KBM-7 (cell line): ENCODE measurements around the gene HHEX.
A peak's percentile ranks its signal among the peaks of the same experiment; 100 is the strongest.
"Not testable (repeated sequence)": the region's sequence is repeated elsewhere in the genome, so short reads cannot be mapped to it uniquely, and the experiment has no call there.

ENCODE experiments used
- DNase-seq: peaks from one replicate; pipeline ENCODE4 v3.0.0-alpha.2; 2015
- in situ Hi-C: fragments of 300-500 bp; cut with MboI; formaldehyde crosslinking; loops from 2 replicates; pipeline ENCODE4 v1.14.3; 2020; ENCODE audit warnings: low sequenced_read_pairs, low pct_unique_long_range_greater_than_20kb, mixed read lengths

The HHEX gene

DNA sequence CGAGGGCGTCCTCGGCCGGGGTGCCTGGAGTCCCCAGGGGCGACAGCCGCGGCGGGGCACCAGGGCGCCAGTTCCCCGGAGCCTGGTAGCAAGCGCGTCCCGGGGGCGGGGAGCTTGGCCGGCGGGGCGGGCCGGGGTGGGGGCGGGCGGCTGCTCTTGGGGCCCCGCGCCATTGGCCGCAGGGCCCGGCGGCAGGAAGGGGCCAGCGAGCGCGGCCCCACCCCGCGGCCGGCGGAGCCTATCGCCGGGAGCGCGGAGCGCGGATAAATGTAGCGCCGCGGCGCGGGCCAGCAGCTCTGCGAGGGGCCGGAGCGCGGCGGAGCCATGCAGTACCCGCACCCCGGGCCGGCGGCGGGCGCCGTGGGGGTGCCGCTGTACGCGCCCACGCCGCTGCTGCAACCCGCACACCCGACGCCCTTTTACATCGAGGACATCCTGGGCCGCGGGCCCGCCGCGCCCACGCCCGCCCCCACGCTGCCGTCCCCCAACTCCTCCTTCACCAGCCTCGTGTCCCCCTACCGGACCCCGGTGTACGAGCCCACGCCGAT lies at the start of gene HHEX:
TSS of gene HHEX (plus strand) at position 293 of the 548 bp plus-strand sequence. CDS start at position 325, 32 bp downstream.
- in situ Hi-C loops = no loop called here
- peak; percentile 64 for DNase-seq

DNA sequence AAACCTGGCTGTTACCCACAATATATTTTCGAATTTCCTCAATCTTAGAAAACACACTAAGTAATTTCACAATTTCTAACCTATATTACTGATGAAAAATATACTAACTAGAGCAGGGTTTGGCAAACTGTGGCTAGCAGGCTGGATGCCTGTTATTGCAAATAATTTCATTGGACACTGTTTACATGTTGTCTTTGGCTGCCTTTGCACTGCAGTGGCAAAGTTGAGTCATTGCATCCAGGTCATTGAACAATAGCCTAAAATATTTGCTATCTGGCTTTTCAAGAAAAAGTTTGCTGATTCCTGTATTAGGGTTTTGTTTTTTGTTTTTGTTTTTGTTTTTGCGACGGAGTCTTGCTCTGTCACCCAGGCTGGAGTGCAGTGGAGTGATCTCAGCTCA lies 49.6 kb upstream of the HHEX start:
- in situ Hi-C loops = no loop called here

DNA sequence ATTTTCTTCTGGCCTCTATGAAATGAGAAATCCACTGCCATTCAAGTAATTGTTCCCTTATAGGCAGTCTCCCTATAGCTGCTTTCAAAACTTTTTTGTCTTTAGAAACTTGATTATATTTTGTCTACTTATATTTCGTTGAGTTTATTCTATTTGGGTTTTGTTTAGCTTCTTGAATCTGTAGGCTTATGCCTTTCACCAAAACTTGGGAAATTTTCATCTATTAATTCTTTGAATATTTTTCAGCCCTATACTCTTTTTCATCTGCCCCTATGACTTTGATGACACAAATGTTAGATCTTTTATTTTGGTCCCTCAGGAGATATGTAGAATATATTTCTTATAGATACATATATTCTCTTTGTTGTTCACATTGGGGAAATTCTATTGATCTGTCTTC lies 48.3 kb upstream of the HHEX start:
- no peak for DNase-seq
- in situ Hi-C loops = no loop called here

More for the DNA sequence above, 49.6 kb upstream of the HHEX start:
- no peak for DNase-seq

DNA sequence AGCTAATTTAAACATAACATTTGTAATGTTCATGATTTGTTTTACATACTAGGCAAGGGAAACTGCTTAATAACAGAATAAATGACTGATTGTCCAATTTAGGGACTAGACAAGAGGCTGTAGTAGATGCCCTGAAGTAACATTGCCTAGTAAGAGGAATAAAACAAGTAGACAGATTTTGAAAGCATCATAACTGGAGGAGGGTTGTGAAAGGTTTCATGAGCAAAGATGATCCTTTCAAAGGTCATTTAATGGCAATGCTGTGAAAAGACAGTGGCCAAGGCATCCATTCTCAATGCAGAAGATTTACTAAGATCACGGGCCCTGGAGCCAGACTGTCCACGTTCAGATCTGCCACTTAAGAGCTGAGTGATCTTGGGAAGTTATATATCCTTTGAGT lies 44.8 kb upstream of the HHEX start:
- no peak for DNase-seq
- in situ Hi-C loops = no loop called here

DNA sequence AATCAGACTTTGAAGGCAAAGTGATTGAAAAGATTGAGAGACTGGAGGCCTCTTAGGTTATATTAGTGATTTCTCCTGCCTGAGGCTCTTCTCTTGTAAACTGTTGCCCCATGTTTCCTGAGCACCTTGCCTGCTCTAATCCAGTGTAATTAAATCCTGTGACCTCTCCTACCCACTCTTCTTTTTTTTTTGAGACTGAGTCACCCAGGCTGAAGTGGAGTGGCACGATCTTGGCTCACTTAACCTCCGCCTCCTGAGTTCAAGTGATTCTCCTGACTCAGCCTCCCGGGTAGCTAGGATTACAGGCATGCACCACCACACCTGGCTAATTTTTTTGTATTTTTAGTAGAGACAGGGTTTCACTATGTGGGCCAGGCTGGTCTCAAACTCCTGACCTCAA lies 38.9 kb upstream of the HHEX start:
- DNase-seq, in situ Hi-C loops: not testable (repeated sequence)

DNA sequence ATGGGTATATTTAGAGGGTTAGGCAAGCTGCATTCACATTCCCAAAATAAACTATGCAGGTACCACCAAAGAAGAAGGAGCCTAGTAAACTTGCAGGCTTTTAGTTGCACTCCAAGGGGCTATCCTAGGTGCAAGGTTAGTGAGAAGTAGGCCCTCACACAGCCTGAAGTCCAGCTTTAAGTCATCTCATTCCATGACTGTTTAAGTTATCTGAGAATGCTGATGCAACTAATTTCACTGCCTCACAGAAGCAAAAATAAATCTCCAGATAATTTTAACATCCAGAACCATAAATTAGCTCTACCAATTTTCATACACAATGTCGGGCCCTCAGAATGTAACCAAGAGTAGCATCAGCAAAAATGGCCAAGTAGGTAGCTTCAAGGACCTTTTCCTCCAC lies 34.3 kb upstream of the HHEX start:
- in situ Hi-C loops = no loop called here
- no peak for DNase-seq

DNA sequence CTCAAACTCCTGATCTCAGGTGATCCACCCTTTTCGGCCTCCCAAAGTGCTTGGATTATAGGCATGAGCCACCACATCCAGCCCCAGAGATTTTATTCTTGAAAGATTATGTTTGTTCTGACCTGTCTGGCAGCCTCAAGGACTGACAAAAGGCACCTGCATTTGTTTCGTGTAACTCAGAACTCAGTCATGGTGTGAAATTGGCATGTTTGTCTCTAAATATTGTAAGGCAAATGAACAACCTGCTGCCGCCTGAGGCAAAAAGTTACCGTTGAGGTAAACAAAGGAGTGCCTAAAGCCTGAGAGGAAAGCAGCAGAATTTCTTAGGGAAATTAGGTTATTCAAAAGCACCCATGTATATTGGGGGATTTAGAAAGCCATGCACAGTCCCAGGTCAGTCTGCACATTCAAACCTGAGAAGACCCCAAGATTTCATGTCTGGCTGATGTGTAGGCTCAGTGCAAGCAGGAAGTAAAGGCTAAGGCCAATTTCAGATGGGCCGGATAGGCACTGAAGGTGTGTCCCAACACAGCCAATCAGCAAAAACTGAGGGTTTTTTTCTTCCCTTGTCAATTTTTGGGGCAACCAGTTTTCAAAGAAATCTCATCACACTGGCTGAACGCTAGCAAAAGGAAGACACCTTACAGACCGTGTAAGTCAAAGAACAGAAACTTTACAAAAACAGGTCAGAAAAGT lies 33.3 kb upstream of the HHEX start:
- in situ Hi-C loops = no loop called here
- DNase-seq = no peak

DNA sequence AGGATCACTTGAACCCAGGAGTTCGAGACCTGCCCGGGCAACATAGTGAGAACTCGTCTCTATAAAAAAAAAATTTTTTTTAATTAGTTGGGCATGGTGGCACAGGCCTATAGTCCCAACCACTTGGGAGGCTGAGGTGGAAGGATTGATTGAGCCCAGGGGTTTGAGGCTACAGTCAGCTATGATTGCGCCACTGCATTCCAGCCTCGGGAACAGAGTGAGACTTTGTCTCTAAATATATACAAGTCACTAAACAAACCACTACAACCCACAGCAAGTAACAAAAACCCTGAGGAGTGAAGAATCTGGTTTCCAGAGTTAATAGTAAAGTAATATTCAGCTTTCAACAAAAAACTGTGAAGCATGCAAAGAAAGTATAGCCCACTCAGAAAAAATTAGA lies 32.7 kb upstream of the HHEX start:
- in situ Hi-C loops = no loop called here
- DNase-seq = no peak

DNA sequence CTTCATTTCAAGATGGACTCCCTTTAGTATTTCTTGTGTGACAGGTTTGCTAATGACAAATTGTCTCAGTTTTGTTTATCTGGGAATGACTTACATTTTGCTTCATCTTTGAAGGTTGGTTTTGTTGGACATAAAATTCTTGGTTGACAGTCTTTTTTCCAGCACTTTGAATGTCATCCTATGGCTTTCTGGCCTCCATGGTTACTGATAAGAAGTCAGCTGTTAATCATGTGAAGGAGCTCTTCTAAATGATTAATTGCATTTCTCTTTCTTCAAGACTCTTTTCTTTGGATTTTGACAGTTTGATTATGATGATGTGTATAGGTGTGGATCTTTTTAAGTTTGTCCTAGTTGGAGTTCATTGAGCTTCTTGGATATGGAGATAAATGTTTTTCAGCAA lies 26.9 kb upstream of the HHEX start:
- in situ Hi-C loops = no loop called here
- DNase-seq = no peak

DNA sequence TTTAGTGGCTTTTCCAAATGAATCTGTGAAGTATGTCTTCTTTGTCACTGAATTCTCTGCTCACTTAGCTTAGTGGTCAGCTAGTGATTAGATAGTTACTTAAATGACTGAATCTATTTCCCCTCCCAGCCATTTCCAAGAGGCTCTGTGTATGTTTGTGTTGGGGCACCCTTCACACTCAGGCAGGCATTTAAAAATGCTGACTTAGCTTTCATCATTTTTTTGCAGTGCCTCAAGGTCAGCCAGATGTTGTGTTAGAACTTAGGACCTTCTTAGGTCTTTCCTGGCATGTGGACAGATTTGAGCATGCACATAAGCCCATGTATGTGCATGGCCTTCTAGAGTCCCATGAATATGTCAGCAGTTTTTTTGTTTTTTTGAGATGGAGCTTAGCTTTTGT lies 25.4 kb upstream of the HHEX start:
- in situ Hi-C loops = no loop called here
- no peak for DNase-seq

DNA sequence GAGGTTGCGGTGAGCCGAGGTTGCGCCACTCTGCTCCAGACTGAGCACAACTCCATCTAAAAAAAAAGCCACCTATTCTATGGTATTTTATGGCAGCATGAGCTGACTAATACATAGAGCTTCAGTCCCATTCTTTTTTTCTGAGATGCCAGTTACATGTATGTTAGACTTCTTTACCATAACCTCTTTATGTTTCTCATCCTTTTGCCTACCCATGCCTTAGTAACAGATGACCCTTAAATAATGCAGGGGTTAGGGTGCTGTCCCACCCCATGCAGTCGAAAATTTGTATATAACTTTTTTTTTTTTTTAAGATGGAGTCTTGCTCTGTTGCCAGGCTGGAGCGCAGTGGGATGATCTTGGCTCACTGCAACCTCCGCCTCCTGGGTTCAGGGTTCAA lies 22.7 kb upstream of the HHEX start:
- in situ Hi-C loops = no loop called here
- DNase-seq = no peak

DNA sequence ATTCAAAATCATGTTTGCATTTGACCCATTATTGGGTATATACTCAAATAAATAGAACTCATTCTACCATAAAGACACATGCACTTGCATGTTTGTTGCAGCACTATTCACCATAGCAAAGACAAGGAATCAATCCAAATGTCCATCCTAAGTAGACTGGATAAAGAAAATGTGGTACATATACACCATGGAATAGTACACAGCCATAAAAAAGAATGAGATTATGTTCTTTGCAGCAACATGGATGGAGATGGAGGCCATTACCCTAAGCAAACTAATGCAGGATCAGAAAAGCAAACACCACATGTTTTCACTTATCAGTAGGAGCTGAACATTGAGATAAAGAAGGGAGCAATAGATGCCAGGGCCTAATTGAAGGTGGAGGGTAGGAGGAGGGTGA lies 12.0 kb upstream of the HHEX start:
- in situ Hi-C loops = no loop called here
- no peak for DNase-seq

DNA sequence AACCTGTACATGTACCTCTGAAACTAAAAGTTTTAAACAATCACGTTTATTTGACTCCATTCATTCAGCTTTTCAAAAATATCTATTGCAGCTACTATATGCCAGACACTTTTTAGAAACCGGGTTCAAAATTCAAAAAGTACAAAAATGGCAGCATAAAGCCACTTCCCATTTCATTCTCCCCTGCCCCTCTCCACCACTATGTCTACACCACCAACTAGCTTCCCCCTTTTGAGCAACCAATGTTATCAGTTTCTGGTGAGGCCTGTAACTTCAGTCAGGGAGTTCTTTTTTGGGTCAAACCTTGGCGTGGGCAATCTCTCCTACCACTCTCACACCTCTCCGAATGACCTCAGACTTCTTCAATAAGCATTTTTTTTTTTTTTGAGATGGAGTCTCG lies 11.5 kb upstream of the HHEX start:
- in situ Hi-C loops = no loop called here
- DNase-seq = no peak

DNA sequence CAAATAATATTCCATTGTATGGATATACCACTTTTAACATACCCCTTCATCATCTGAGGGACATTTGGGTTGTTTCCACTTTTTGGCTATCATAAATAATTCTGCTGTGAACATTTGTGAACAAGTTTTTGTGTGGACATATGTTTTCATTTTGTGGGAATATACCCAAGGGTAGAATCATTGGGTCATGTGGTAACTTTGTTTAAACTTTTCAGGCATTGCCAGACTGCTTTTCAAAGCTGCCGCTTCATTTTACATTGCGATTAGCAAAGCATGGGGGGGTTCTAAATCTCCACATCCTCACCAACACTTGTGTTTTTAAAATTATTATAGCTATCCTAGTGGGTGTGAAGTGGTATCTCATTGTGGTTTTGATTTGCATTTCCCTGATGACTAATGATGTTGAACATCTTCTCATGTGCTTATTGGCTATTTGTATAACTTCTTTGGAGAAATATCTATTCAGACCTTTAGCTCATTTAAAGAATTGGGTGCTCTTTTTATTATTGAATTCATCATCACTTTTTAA lies 8.4 kb upstream of the HHEX start:
- in situ Hi-C loops = no loop called here
- no peak for DNase-seq

DNA sequence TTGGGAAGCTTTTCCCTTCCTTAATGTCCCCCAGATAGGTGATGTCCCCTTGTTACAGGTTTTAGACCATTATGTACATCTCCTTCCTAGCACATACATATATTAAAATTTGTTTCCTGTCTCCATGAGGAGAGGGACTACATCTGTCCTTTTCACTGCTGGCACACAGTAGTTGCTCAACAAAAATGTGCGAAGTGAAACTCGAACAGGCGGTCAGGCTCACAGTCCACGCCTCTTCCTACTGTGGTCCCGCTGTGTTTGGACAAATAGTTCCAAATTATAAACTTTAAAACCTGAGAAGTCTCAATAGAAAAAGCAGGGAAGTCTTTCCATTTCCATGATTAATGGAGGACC lies 1.2 kb upstream of the HHEX start:
- in situ Hi-C loops = no loop called here
- DNase-seq = no peak

DNA sequence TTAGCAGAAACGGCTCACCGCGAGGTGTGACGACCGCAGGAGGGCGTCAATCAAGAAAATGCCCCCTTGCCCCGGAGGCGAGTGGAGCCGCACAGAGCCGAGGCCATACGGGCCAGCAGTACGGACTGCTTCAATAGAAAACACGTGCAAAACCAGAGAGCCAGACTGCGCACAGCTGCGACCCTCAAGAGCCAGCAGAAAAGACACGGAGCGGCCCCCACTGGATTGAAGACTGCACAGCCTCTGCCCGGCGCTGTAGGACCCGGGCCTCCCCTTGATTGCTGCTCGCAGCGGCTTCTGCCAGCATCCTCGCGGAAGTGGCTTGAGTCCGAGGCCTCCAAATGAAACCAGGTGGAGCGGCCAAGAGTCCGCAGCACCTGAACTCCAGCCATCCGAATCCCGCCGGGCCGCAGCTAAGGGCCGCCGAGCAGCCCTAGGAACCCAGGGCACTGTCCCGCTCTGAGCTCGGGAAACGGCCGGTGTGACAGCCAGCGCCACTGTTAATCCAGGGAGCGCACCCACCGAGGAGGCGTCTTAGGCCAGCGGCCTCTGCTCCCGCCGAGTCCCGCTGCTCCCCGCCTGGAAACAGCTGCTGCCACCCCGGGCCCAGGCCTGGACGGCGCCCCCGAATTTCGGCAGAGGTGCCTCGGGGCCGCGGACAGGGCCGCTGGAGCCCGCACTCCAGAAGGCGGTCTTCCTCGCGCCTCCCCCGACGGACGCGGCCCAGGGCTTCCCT lies 660 bp upstream of the HHEX start:
- DNase-seq = peak; percentile 38
- in situ Hi-C loops = no loop called here

DNA sequence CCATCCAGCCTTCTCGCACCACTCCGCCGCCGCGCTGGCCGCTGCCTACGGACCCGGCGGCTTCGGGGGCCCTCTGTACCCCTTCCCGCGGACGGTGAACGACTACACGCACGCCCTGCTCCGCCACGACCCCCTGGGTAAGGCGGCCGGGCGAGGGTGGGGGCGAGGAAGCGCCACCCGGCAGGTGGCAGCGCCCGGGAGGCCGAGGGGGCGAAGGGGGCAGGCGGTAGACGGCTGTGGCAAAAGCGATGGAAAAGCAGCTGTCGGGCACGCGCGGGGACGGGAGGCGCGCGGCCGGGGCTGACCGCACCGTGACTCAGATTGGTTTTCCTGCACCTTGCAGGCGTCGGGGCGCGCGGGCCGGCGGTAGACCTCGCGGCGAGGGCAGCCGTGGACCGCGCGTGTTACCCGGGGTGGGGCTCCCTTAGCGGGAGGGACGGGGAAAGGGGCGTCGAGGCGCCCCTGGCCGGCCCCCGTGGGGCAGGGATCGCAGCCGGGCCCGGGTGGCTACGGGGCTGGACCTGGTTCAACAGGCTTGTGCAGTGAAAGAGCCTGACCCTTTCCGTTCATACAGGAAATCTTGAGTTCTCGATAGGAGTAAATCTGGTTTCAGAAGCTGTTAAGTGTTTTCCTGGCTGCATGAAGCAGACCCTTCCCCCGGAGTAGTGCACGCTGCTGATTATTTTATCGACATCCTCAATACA lies 608 bp downstream of the HHEX start:
- DNase-seq = no peak
- in situ Hi-C loops = no loop called here

DNA sequence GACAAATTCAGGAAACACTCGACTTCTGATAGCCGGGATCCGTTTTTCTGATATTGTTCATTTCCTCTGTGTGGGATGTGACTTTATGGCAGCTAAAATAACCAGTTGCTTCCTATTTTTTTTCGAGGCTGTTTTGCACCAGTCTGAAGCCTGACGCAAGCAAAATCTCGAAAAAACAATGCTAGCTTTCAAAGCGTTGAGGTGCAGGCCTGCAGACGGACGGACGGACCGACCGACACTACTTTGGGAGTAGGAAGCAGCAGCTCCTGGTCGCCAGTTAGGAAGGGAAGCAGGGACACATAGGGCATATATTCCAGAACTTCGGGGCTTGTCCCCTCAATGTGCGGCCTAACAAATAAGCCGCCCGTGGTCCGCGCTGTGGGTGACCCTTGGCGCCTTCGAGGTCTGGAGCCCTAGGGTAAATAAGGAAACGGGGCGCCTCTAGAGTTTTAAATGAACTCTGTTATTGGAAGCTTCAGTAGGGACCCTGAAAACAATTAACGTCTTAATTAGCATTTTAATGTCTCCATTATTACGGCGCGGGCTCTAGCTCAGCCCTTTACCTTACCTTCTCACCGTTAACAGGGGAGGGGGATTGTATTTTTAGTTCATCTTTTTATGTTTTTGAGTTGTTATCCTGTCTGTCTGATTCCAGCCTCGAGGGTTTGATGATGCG lies 1.3 kb downstream of the HHEX start:
- in situ Hi-C loops = no loop called here
- DNase-seq = peak; percentile 99

DNA sequence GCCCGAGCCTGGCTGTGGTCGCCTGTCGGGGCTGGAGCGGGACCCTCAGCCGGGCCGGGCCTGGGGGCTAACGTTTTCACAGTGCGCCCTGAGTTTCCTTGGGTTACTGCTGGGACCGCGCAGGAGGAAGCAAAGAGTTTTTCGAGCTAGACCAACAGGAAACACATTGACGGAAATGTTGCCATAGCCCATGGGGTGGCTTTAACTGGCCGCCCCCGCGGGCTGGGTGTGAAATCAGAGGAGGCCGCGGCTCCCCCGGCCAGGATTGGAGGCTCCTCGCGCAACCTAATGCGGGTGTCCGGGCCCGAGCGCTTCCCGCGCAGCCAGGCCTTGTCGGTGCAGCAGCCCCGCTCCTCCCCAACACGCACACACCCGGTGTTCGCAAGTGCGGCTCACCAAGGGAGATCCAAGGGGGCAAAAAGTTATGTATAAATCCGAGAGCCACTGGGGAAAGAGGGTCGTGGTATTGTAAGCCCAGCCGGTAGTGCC lies 1.9 kb downstream of the HHEX start:
- in situ Hi-C loops = no loop called here
- peak; percentile 91 for DNase-seq
